GM12874 (cell line): ENCODE measurements around the gene PPP6R2.

ENCODE experiments used
- TF ChIP-seq, protein P1 (sequence below): IDR thresholded peaks from 2 replicates; pipeline ENCODE4 v1.5.1; 2011; ENCODE audit warnings: low read depth, mild to moderate bottlenecking, control low read depth, low read length, moderate library complexity; ENCODE audit not compliant: insufficient read depth

Gene PPP6R2

DNA sequence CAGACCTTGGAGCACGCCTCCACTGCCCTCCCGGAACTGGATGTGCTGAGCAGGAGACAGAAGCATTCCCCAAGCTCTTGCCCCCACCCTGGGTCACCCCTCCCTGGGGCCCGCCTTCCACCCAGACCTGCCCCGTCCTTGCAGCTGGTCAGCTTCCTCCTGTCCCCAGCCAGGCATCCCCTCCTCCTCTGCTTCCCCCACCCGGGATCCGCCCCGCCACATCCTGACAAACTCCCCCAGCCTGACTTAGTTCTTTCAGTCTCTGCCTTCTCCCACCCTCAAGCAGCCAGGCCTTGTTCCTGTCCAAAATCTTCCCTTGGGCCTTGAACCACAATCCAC lies 34.6 kb upstream of the PPP6R2 start:
- TF ChIP-seq, protein P1, sequence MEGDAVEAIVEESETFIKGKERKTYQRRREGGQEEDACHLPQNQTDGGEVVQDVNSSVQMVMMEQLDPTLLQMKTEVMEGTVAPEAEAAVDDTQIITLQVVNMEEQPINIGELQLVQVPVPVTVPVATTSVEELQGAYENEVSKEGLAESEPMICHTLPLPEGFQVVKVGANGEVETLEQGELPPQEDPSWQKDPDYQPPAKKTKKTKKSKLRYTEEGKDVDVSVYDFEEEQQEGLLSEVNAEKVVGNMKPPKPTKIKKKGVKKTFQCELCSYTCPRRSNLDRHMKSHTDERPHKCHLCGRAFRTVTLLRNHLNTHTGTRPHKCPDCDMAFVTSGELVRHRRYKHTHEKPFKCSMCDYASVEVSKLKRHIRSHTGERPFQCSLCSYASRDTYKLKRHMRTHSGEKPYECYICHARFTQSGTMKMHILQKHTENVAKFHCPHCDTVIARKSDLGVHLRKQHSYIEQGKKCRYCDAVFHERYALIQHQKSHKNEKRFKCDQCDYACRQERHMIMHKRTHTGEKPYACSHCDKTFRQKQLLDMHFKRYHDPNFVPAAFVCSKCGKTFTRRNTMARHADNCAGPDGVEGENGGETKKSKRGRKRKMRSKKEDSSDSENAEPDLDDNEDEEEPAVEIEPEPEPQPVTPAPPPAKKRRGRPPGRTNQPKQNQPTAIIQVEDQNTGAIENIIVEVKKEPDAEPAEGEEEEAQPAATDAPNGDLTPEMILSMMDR, result no peak

DNA sequence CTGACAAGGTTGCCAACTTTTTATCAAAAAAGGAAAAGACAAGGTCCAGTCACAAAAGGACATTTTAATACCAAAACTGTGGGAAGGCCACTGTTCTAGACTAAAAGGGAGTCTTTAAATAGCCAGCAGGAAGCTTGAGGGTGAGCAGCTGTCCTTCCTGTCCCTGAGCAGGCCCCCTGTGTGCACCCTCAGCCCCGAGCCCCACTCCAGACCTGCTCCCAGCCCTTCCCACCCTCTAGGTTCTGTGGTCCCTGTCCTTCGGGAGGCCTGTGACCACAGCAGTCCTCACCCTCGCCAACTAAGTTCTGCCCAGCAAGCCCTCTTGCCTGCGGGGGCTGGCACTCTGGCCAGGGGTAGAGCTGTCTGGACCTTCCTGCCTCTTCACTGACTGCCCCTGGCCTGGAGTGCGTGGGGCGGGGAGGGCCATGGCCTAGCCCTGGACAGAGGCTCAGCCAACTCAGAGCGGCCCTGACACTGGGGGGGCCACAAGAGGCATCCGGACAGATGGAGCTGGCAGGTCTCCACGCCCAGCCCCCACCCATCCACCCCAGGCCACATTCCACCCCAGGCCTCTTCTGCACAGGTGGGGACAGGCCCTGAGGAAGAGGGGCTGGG lies 34.0 kb upstream of the PPP6R2 start:
- TF ChIP-seq, protein P1, result no peak

DNA sequence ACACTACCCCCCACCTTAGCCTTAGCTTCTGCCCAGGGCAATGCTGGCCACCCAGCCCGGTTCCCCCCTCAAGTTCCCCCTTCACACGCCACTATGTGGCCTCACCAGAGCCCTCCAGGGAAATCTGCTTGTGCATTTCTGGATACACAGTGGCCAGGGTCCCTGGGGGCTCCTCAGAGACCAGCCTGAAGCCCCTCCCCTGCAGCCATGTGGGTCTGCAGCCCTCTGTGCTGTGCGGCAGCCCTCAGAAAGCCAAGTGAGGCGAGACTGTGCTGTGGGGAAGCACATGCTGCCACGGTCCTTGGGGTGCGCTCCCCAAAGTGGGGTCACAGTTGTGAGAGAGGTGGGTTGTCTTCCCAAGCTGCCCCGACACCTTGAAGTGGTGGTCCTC lies 33.5 kb upstream of the PPP6R2 start:
- TF ChIP-seq, protein P1, result no peak

DNA sequence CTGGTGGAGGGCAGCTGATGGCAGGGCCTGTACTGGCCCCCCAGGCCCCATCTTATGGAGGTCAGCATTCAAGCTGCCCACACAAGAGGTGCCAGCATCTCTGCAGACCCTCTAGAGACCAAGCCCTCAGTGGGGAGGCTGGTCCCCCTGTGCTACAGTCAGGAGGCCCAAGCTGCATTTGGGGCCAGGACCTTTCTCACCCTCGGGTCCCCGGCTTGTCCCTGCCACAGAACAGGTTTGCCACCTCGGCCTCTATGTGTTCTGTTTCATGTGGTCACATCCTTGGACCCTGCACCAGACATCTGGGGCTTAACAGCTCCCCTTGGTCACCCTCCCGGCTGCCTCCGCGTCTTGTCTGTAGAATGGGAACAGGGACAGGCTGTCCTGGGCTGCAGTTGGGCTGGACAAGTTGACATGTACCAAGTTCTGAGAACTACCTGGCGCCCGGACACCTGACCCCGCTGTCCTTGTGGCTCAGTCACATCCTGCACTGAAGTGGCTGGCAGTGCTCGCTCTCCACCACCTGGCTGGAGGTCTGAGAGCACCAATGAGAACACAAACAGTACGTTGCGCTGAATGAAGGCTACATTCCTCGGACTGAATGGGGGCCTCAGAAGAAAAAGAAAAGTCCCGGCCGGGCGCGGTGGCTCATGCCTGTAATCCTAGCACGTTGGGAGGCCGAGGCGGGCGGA lies 33.0 kb upstream of the PPP6R2 start:
- TF ChIP-seq, protein P1, result no peak

DNA sequence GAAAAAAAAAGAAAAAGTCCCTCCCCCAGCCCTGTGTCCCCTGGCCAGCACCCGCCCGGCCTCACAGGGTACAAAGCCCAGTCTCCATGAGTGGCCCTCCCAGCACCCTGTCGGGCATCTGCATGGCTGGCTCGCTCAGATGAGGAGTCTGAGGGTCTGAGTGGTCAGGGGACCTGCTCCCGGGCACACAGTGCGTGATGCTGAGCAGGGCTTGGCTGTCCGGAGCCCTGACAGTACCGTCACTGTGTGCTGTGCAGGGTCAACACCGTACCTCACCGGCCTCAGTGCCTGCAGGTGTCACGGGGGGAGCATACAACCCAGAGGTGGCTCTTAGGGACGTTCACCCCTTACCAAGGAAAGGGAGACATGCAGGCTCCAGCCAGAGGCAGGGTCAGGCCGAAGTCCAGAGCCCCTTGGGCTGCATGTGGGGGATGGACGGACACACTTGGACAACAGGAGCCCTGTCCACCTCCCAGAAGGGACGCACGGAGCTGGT lies 32.1 kb upstream of the PPP6R2 start:
- TF ChIP-seq, protein P1, result no peak

DNA sequence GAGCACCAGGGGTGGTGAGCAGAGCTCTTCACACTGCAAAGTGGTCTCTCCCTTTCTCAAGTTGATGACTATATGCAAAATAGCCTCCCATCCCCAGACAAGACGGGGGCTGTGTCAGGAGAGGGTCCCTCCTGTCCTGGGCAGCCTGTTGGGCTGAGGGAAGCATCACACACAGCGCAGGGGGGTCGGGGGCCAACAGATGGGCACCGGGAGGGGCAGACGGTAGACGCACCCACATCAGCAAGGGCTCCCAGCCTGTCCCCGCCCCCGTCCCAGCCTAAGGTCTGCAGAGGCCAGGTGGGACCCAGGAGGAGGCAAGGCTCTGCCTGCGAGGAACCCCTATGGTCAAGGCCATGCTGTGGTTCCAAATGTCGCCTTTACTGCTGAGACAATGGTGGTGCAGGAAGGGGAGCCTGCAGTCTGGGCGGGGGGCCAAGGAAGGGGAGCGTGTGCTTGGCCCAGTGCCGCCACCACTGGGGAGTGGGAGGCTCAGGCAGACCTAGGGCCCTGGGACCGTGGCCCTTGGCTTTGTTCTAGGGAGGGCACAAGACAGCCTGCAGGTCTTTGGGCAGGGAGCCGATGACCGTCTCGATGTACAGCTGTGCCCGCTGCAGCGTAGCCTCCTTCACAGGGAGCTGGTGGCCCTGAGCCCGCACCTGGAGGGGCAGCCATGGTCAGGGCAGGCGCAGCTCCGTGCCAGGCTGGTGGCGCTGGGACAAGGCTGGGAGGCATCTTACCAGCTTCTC lies 31.3 kb upstream of the PPP6R2 start:
- TF ChIP-seq, protein P1, result no peak

DNA sequence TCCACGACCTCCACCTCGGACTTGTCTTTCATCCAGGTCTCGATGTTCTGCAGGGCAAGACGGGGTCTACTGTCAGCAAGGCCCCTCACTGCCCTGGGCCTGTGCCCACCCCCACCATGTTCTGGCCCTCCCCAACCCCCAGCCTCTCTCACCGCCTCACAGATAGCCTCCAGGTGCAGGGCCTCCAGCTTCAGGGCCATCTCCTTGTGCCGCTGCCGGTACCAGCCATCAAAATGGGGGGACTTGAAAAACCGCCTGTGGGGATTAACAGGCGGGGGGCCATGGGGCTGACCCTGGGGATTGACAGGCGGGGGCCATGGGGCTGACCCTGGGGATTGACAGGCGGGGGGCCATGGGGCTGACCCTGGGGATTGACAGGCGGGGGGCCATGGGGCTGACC lies 30.8 kb upstream of the PPP6R2 start:
- TF ChIP-seq, protein P1, result no peak
